DOHH2 (cell line): Measurements from ENCODE around the gene CARMIL1.

Experiments
- H3F3A ChIP-seq: fragments of 200-600 bp; sonication (generic), shearing (Covaris generic); 2 replicates; pipeline ENCODE4 v1.6.0; 2016; ENCODE audit warnings: antibody characterized with exemption, mild to moderate bottlenecking; ENCODE audit not compliant: control insufficient read depth, insufficient read depth
- H3K27ac ChIP-seq: fragments of 200-600 bp; sonication (generic); 2 replicates; pipeline ENCODE4 v1.5.1; 2014; ENCODE audit warnings: low read depth, mild to moderate bottlenecking, low read length, moderate library complexity
- H3K27me3 ChIP-seq: fragments of 200-600 bp; sonication (generic); 2 replicates; pipeline ENCODE4 v1.6.1; 2014; ENCODE audit warnings: mild to moderate bottlenecking, low read length, mixed read lengths; ENCODE audit not compliant: control insufficient read depth
- H3K36me3 ChIP-seq: fragments of 200-600 bp; sonication (generic); 2 replicates; pipeline ENCODE4 v1.6.1; 2014; ENCODE audit warnings: mild to moderate bottlenecking, low read length, moderate library complexity, mixed read lengths; ENCODE audit not compliant: control insufficient read depth
- H3K4me1 ChIP-seq: fragments of 200-600 bp; sonication (generic); 2 replicates; pipeline ENCODE4 v1.6.1; 2014; ENCODE audit warnings: mild to moderate bottlenecking, low read length, mixed read lengths; ENCODE audit not compliant: control insufficient read depth
- H3K4me2 ChIP-seq: fragments of 200-600 bp; sonication (generic); 2 replicates; pipeline ENCODE4 v1.6.0; 2014; ENCODE audit warnings: mild to moderate bottlenecking, low read length, moderate library complexity
- H3K4me3 ChIP-seq: fragments of 200-600 bp; sonication (generic); 2 replicates; pipeline ENCODE4 v1.5.1; 2014; ENCODE audit warnings: mild to moderate bottlenecking, low read length, mixed read lengths
- H3K79me2 ChIP-seq: fragments of 200-600 bp; sonication (generic); 2 replicates; pipeline ENCODE4 v1.6.1; 2014; ENCODE audit warnings: mild to moderate bottlenecking, low read length, mixed read lengths; ENCODE audit not compliant: control insufficient read depth
- H3K9me2 ChIP-seq: fragments of 200-600 bp; sonication (generic); replicated peaks from 2 replicates; pipeline ENCODE4 v1.6.1; 2014; ENCODE audit warnings: mild to moderate bottlenecking, low read length, mixed read lengths; ENCODE audit not compliant: control insufficient read depth
- H3K9me3 ChIP-seq: fragments of 200-600 bp; sonication (generic); 2 replicates; pipeline ENCODE4 v1.6.1; 2014; ENCODE audit warnings: antibody characterized with exemption, low read length, mixed read lengths; ENCODE audit not compliant: control insufficient read depth, insufficient read depth
- H4K20me1 ChIP-seq: fragments of 200-600 bp; sonication (generic); 2 replicates; pipeline ENCODE4 v1.6.0; 2014; ENCODE audit warnings: low read depth, mild to moderate bottlenecking, antibody characterized with exemption, low read length, moderate library complexity; ENCODE audit not compliant: control insufficient read depth, insufficient read depth
- CTCF ChIP-seq: fragments of 200-600 bp; sonication (generic); IDR thresholded peaks from one replicate; pipeline ENCODE4 v1.5.1; 2014; ENCODE audit warnings: antibody characterized with exemption, mild to moderate bottlenecking, low read depth, low read length; ENCODE audit not compliant: poor library complexity, severe bottlenecking
- EZH2phosphoT487 ChIP-seq: fragments of 200-600 bp; sonication (generic); IDR thresholded peaks from 2 replicates; pipeline ENCODE4 v1.6.1; 2017; ENCODE audit warnings: borderline replicate concordance, mild to moderate bottlenecking, antibody characterized with exemption, low read length, moderate library complexity, mixed read lengths

The CARMIL1 gene

GRCh38 chr6:25457516-25457915 lies 178.3 kb downstream of the CARMIL1 start:
- Histone ChIP-seq H3K79me2 (no peaks in the 10 kb centered on the region), H3K27ac (no peak overlapping the region), H3K4me2 (no peak overlapping the region), H3K36me3 (no peaks in the 10 kb centered on the region), H3F3A (0 out of 2 replicates have a peak, but pooled peaks cover 4% of the 10 kb centered on the region), H3K9me2 (no peaks in the 10 kb centered on the region), H3K9me3 (no peaks in the 10 kb centered on the region), H3K27me3 (no peaks in the 10 kb centered on the region), H3K4me3 (no peak overlapping the region), H3K4me1 (peaks cover 13% of the 10 kb centered on the region), H4K20me1 (no peaks in the 10 kb centered on the region)
- TF ChIP-seq CTCF = no peak
- TF ChIP-seq EZH2phosphoT487 = no peak

- Histone ChIP-seq H3K79me2 (no peaks in the 10 kb centered on the region), H3K27ac (no peak overlapping the region), H3K4me1 (peaks cover 3% of the 10 kb centered on the region), H3K36me3 (no peaks in the 10 kb centered on the region), H3K4me3 (no peak overlapping the region), H3K27me3 (no peaks in the 10 kb centered on the region), H4K20me1 (no peaks in the 10 kb centered on the region), H3K4me2 (no peak overlapping the region), H3K9me3 (no peaks in the 10 kb centered on the region), H3F3A (no peaks in the 10 kb centered on the region), H3K9me2 (no peaks in the 10 kb centered on the region)
- TF ChIP-seq CTCF = no peak
- no peak for TF ChIP-seq EZH2phosphoT487
Observed at GRCh38 chr6:25458485-25458884, 179.3 kb downstream of the CARMIL1 start.

- Histone ChIP-seq H4K20me1 (no peaks in the 10 kb centered on the region), H3K4me2 (no peak overlapping the region), H3F3A (no peaks in the 10 kb centered on the region), H3K9me2 (no peaks in the 10 kb centered on the region), H3K4me1 (no peaks in the 10 kb centered on the region), H3K9me3 (no peaks in the 10 kb centered on the region), H3K79me2 (no peaks in the 10 kb centered on the region), H3K27ac (no peak overlapping the region), H3K4me3 (no peak overlapping the region), H3K27me3 (no peaks in the 10 kb centered on the region), H3K36me3 (no peaks in the 10 kb centered on the region)
- TF ChIP-seq CTCF (no peak), EZH2phosphoT487 (no peak)
Observed at GRCh38 chr6:25462235-25462897, 183.2 kb downstream of the CARMIL1 start.
